ENCODE results near the gene HSD17B3. TPM values are rescaled to one million over a fixed set of nuclear protein-coding genes. Genes with fewer than 3 reads are reported as not detected.
"Not testable (repeated sequence)": the region's sequence is repeated elsewhere in the genome, so short reads cannot be mapped to it uniquely, and the experiment has no call there.

Gene HSD17B3
- total and polyA plus RNA-seq, 4 donors, result 0.37 to 4.4 (median 0.41) TPM; not detected in 1

- H3K4me1 ChIP-seq (ENCODE audit: control insufficient read depth in 5 of 5, insufficient read depth in 5 of 5, low read length in 5 of 5), result peaks cover 0 to 32% (median 17%) of the 10 kb centered on the region in 5 donors
- H3K27ac ChIP-seq (ENCODE audit: low read depth in 1 of 2, low read length in 1 of 2), result no peak overlapping the region
- H3K9ac ChIP-seq (ENCODE audit: insufficient read depth in 1 of 2, low read length in 2 of 2), result no peak overlapping the region
- no peaks in the 10 kb centered on the region for H3K27me3 ChIP-seq (ENCODE audit: control insufficient read depth in 3 of 3, insufficient read depth in 3 of 3, low read length in 2 of 3)
- 90 to 97% methylated on average over 2 of the region's 2 CpGs for WGBS, 2 donors
- DNase-seq (no peak), ATAC-seq (ENCODE audit: insufficient read depth, low FRiP score) (no peak)
- H3K36me3 ChIP-seq (ENCODE audit: control insufficient read depth in 4 of 4, insufficient read depth in 4 of 4, low read length in 4 of 4), result no peaks in the 10 kb centered on the region
- peaks cover 0 to 18% (median 7%) of the 10 kb centered on the region in 4 donors for H3K9me3 ChIP-seq (ENCODE audit: control insufficient read depth in 4 of 4, insufficient read depth in 3 of 4, low read length in 3 of 4)
- TF ChIP-seq CTCF (IDR thresholded peaks at IDR 0.05; ENCODE audit: control extremely low read depth, extremely low read depth), result no peak
- no peak overlapping the region for H3K4me3 ChIP-seq
These were observed 112.0 kb downstream of the HSD17B3 start for GRCh38 chr9:96189995-96190394.

GRCh38 chr9:96189581-96189980 is 112.4 kb downstream of the HSD17B3 start:
- not testable (repeated sequence) for DNase-seq; ATAC-seq (ENCODE audit: insufficient read depth, low FRiP score); H3K27me3 ChIP-seq (ENCODE audit: control insufficient read depth in 3 of 3, insufficient read depth in 3 of 3, low read length in 2 of 3); H3K4me3 ChIP-seq; H3K9ac ChIP-seq (ENCODE audit: insufficient read depth in 1 of 2, low read length in 2 of 2); H3K36me3 ChIP-seq (ENCODE audit: control insufficient read depth in 4 of 4, insufficient read depth in 4 of 4, low read length in 4 of 4); H3K27ac ChIP-seq (ENCODE audit: low read depth in 1 of 2, low read length in 1 of 2)
- Histone ChIP-seq H3K4me1 (ENCODE audit: control insufficient read depth in 5 of 5, insufficient read depth in 5 of 5, low read length in 5 of 5) (peaks cover 0 to 32% (median 17%) of the 10 kb centered on the region in 5 donors), H3K9me3 (ENCODE audit: control insufficient read depth in 4 of 4, insufficient read depth in 3 of 4, low read length in 3 of 4) (peaks cover 0 to 20% (median 7%) of the 10 kb centered on the region in 4 donors)
- WGBS, 2 donors, result 92 to 96% methylated on average over 2 of the region's 2 CpGs

DNA sequence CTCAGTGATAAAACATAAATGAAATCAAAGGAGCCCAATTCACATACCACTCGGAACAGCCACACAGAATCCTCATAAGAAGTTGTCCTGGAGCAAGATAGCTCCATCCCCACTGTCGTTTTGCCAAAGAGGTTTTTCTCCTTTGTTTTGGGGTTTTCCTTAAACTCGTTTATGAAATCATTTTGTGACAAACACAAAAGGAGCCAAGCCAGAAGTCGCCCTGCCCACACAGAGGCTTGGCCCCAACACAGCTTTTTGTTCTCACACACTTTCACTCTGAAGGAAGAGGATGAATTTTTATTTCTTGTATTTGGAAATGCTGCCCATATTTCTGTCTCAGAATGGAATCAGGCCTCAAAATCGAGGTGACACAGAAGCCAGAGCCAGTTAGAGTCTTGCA is 113.4 kb downstream of the HSD17B3 start:
- TF ChIP-seq CTCF (IDR thresholded peaks at IDR 0.05; ENCODE audit: control extremely low read depth, extremely low read depth), result no peak
- H3K4me3 ChIP-seq, result no peak overlapping the region
- WGBS, 2 donors, result 61 to 74% methylated on average over 5 of the region's 5 CpGs
- no peaks in the 10 kb centered on the region for H3K27me3 ChIP-seq (ENCODE audit: control insufficient read depth in 3 of 3, insufficient read depth in 3 of 3, low read length in 2 of 3)
- H3K27ac ChIP-seq (ENCODE audit: low read depth in 1 of 2, low read length in 1 of 2), result no peak overlapping the region
- no peak for ATAC-seq (ENCODE audit: insufficient read depth, low FRiP score)
- H3K4me1 ChIP-seq (ENCODE audit: control insufficient read depth in 5 of 5, insufficient read depth in 5 of 5, low read length in 5 of 5), result peaks cover 0 to 32% (median 17%) of the 10 kb centered on the region in 5 donors
- peaks cover 0 to 20% (median 5%) of the 10 kb centered on the region in 4 donors for H3K9me3 ChIP-seq (ENCODE audit: control insufficient read depth in 4 of 4, insufficient read depth in 3 of 4, low read length in 3 of 4)
- no peak overlapping the region for H3K9ac ChIP-seq (ENCODE audit: insufficient read depth in 1 of 2, low read length in 2 of 2)
- H3K36me3 ChIP-seq (ENCODE audit: control insufficient read depth in 4 of 4, insufficient read depth in 4 of 4, low read length in 4 of 4), result no peaks in the 10 kb centered on the region
- DNase-seq, result peak; percentile 45 to 64 (median 57)

DNA sequence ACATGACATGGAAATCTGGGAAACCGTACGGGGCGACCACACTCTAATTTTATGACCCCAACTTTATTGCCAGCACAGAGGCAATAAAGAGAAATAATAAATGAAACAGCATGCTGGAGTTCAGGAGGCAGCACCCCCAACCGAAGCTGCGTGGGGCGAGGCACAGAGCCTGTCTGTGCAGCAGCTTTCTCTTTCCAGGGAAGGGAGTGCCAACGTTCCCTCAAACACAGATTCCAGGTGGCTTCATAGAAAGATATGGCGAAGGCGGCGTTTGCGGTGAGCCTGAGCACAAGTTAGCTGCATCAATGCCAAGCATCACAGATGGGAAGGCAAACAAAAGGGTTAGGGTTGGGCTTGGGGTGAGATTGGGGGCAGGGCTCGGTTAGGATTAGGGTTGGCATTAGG is 114.8 kb downstream of the HSD17B3 start:
- Histone ChIP-seq H3K9ac (ENCODE audit: insufficient read depth in 1 of 2, low read length in 2 of 2) (no peak overlapping the region), H3K27me3 (ENCODE audit: control insufficient read depth in 3 of 3, insufficient read depth in 3 of 3, low read length in 2 of 3) (no peaks in the 10 kb centered on the region), H3K4me3 (no peak overlapping the region), H3K4me1 (ENCODE audit: control insufficient read depth in 5 of 5, insufficient read depth in 5 of 5, low read length in 5 of 5) (peaks cover 0 to 32% (median 17%) of the 10 kb centered on the region in 5 donors), H3K36me3 (ENCODE audit: control insufficient read depth in 4 of 4, insufficient read depth in 4 of 4, low read length in 4 of 4) (no peaks in the 10 kb centered on the region), H3K9me3 (ENCODE audit: control insufficient read depth in 4 of 4, insufficient read depth in 3 of 4, low read length in 3 of 4) (peaks cover 0 to 18% (median 5%) of the 10 kb centered on the region in 4 donors), H3K27ac (ENCODE audit: low read depth in 1 of 2, low read length in 1 of 2) (peak overlapping the region in 1 of 2 donors; percentile 56)
- ATAC-seq (ENCODE audit: insufficient read depth, low FRiP score) (no peak), DNase-seq (peak; percentile 44 to 58 (median 57))
- no peak for TF ChIP-seq CTCF (IDR thresholded peaks at IDR 0.05; ENCODE audit: control extremely low read depth, extremely low read depth)
- WGBS, 2 donors, result 73 to 76% methylated on average over 12 of the region's 12 CpGs
